Trophoblast cell (in vitro differentiated cells and primary cell): ENCODE measurements around the gene CTIF.

ENCODE experiments used
- DNase-seq, 2 donors: peaks; one replicate each; pipeline ENCODE4 v3.0.0-alpha.2; 2016
- H2AFZ ChIP-seq: 2 replicates; pipeline ENCODE4 v1.6.1; 2013; ENCODE audit warnings: low read length, moderate library complexity, mild to moderate bottlenecking; ENCODE audit not compliant: insufficient read depth, poor library complexity
- H2AK5ac ChIP-seq: 2 replicates; pipeline ENCODE4 v1.6.1; 2013; ENCODE audit warnings: mild to moderate bottlenecking, low read length
- H2BK120ac ChIP-seq: 2 replicates; pipeline ENCODE4 v1.6.1; 2013; ENCODE audit warnings: low read length, mild to moderate bottlenecking, moderate library complexity; ENCODE audit not compliant: insufficient read depth, poor library complexity
- H2BK12ac ChIP-seq: 2 replicates; pipeline ENCODE4 v1.6.1; 2013; ENCODE audit warnings: mild to moderate bottlenecking, low read length, moderate library complexity
- H2BK5ac ChIP-seq: 2 replicates; pipeline ENCODE4 v1.6.1; 2013; ENCODE audit warnings: low read length, low read depth, moderate library complexity, mild to moderate bottlenecking; ENCODE audit not compliant: poor library complexity
- H3K14ac ChIP-seq: 2 replicates; pipeline ENCODE4 v1.6.1; 2013; ENCODE audit warnings: mild to moderate bottlenecking, low read length
- H3K18ac ChIP-seq: 2 replicates; pipeline ENCODE4 v1.6.1; 2013; ENCODE audit warnings: mild to moderate bottlenecking, low read length
- H3K23ac ChIP-seq: 2 replicates; pipeline ENCODE4 v1.6.1; 2013; ENCODE audit warnings: low read length
- H3K27ac ChIP-seq: 2 replicates; pipeline ENCODE4 v1.5.1; 2013; ENCODE audit warnings: low read depth, mild to moderate bottlenecking, inconsistent platforms, low read length, moderate library complexity
- H3K27me3 ChIP-seq: 2 replicates; pipeline ENCODE4 v1.6.1; 2013; ENCODE audit warnings: inconsistent platforms, mild to moderate bottlenecking, low read length, moderate library complexity; ENCODE audit not compliant: insufficient read depth
- H3K36me3 ChIP-seq, 2 experiments: 1 replicate in 1 of 2; 2 replicates in 1 of 2; pipeline ENCODE4 v1.6.1; 2013; ENCODE audit warnings: low read length in 2 of 2, mild to moderate bottlenecking in 2 of 2, moderate library complexity in 1 of 2; ENCODE audit not compliant: insufficient read depth in 2 of 2, control insufficient read depth in 1 of 2
- H3K4ac ChIP-seq: 2 replicates; pipeline ENCODE4 v1.6.1; 2013; ENCODE audit warnings: low read depth, mild to moderate bottlenecking, low read length, moderate library complexity
- H3K4me1 ChIP-seq, 2 experiments: 1 replicate in 1 of 2; 2 replicates in 1 of 2; pipeline ENCODE4 v1.6.1; 2013; ENCODE audit warnings: low read length in 2 of 2, mild to moderate bottlenecking in 2 of 2, moderate library complexity in 1 of 2; ENCODE audit not compliant: insufficient read depth in 2 of 2, control insufficient read depth in 1 of 2
- H3K4me2 ChIP-seq: 2 replicates; pipeline ENCODE4 v1.6.1; 2013; ENCODE audit warnings: inconsistent platforms, mild to moderate bottlenecking, low read length, moderate library complexity
- H3K4me3 ChIP-seq: 2 replicates; pipeline ENCODE4 v1.5.1; 2013; ENCODE audit warnings: mild to moderate bottlenecking, low read depth, low read length, inconsistent platforms
- H3K79me1 ChIP-seq: one replicate; pipeline ENCODE4 v1.6.1; 2013; ENCODE audit warnings: low read length
- H3K79me2 ChIP-seq: 2 replicates; pipeline ENCODE4 v1.6.1; 2013; ENCODE audit warnings: low read length, mild to moderate bottlenecking; ENCODE audit not compliant: control insufficient read depth, insufficient read depth, poor library complexity
- H3K9ac ChIP-seq: 2 replicates; pipeline ENCODE4 v1.6.1; 2013; ENCODE audit warnings: mild to moderate bottlenecking, low read length
- H3K9me3 ChIP-seq: 2 replicates; pipeline ENCODE4 v1.6.1; 2013; ENCODE audit warnings: low read depth, mild to moderate bottlenecking, control low read depth, inconsistent platforms, low read length; ENCODE audit not compliant: insufficient read depth
- H4K12ac ChIP-seq: 2 replicates; pipeline ENCODE4 v1.6.1; 2013; ENCODE audit warnings: low read depth, mild to moderate bottlenecking, low read length, moderate library complexity
- H4K8ac ChIP-seq: 2 replicates; pipeline ENCODE4 v1.6.1; 2013; ENCODE audit warnings: low read depth, mild to moderate bottlenecking, low read length, moderate library complexity
- H4K91ac ChIP-seq: one replicate; pipeline ENCODE4 v1.6.1; 2013; ENCODE audit warnings: low read depth, mild to moderate bottlenecking, low read length, moderate library complexity
- WGBS: extraction: QIAGEN DNeasy Blood & Tissue Kit; methylation state at CpG from one replicate; pipeline ENCODE4 v1.1.7; 2013; ENCODE audit warnings: missing lambda C conversion rate; ENCODE audit not compliant: insufficient read length, insufficient coverage; ENCODE audit errors: extremely low coverage; 5-methylcytosine and 5-hydroxymethylcytosine counted together

Gene CTIF

GRCh38 chr18:48531908-48532307 lies 6.9 kb upstream of the CTIF start:
- H4K8ac ChIP-seq = no peak overlapping the region
- peak overlapping the region; percentile 10 for H2BK12ac ChIP-seq
- H3K9ac ChIP-seq = no peak overlapping the region
- peaks cover 2% of the 10 kb centered on the region for H3K79me1 ChIP-seq
- no peak overlapping the region for H3K14ac ChIP-seq
- no peak overlapping the region for H3K27ac ChIP-seq
- no peak overlapping the region for H2BK5ac ChIP-seq
- H3K9me3 ChIP-seq = no peaks in the 10 kb centered on the region
- no peaks in the 10 kb centered on the region for H3K36me3 ChIP-seq
- H3K79me2 ChIP-seq = no peaks in the 10 kb centered on the region
- no peak overlapping the region for H2AFZ ChIP-seq
- WGBS = no CpG with 5 or more reads among the region's 3 CpGs
- H3K4me2 ChIP-seq = no peak overlapping the region
- peak overlapping the region; percentile 7 for H2AK5ac ChIP-seq
- no peak overlapping the region for H2BK120ac ChIP-seq
- no peak overlapping the region for H3K4me3 ChIP-seq
- H3K4me1 ChIP-seq = peaks cover 2% of the 10 kb centered on the region in 2 experiments
- H4K12ac ChIP-seq = no peak overlapping the region
- no peak overlapping the region for H3K4ac ChIP-seq
- H3K18ac ChIP-seq = no peak overlapping the region
- H4K91ac ChIP-seq = no peak overlapping the region
- no peak for DNase-seq
- no peak overlapping the region for H3K23ac ChIP-seq
- no peaks in the 10 kb centered on the region for H3K27me3 ChIP-seq

- Histone ChIP-seq H3K4me3 (no peak overlapping the region), H3K4ac (no peak overlapping the region)
- no CpG with 5 or more reads among the region's 6 CpGs for WGBS
These were observed 5.3 kb upstream of the CTIF start for GRCh38 chr18:48533340-48534070.

GRCh38 chr18:48534364-48534763 lies 4.5 kb upstream of the CTIF start:
- Histone ChIP-seq H3K36me3 (no peaks in the 10 kb centered on the region), H2BK5ac (no peak overlapping the region), H3K27ac (no peak overlapping the region), H3K4me2 (no peak overlapping the region), H2AFZ (no peak overlapping the region), H2AK5ac (no peak overlapping the region), H4K91ac (no peak overlapping the region), H4K12ac (no peak overlapping the region), H3K4me3 (no peak overlapping the region), H2BK120ac (no peak overlapping the region), H3K18ac (no peak overlapping the region), H3K4me1 (peaks cover 2 to 4% of the 10 kb centered on the region in 2 experiments), H3K9me3 (no peaks in the 10 kb centered on the region), H2BK12ac (no peak overlapping the region), H3K23ac (no peak overlapping the region), H3K4ac (no peak overlapping the region), H3K14ac (no peak overlapping the region), H4K8ac (no peak overlapping the region), H3K79me2 (peaks cover 4% of the 10 kb centered on the region), H3K27me3 (no peaks in the 10 kb centered on the region), H3K79me1 (peaks cover 8% of the 10 kb centered on the region), H3K9ac (no peak overlapping the region)
- WGBS = no CpG with 5 or more reads among the region's 3 CpGs
- no peak for DNase-seq

More at GRCh38 chr18:48533340-48534070, 5.3 kb upstream of the CTIF start:
- H2AFZ ChIP-seq = no peak overlapping the region
- H2BK120ac ChIP-seq = no peak overlapping the region
- no peak overlapping the region for H3K14ac ChIP-seq
- peaks cover 3% of the 10 kb centered on the region for H3K79me1 ChIP-seq
- no peaks in the 10 kb centered on the region for H3K36me3 ChIP-seq
- no peak for DNase-seq
- no peaks in the 10 kb centered on the region for H3K79me2 ChIP-seq
- no peak overlapping the region for H2AK5ac ChIP-seq
- H3K18ac ChIP-seq = no peak overlapping the region
- no peaks in the 10 kb centered on the region for H3K27me3 ChIP-seq
- no peak overlapping the region for H4K91ac ChIP-seq
- no peak overlapping the region for H4K12ac ChIP-seq
- H3K4me1 ChIP-seq = peaks cover 2 to 3% of the 10 kb centered on the region in 2 experiments
- no peak overlapping the region for H2BK5ac ChIP-seq
- no peak overlapping the region for H3K27ac ChIP-seq
- H3K9ac ChIP-seq = no peak overlapping the region
- no peak overlapping the region for H4K8ac ChIP-seq
- no peak overlapping the region for H3K23ac ChIP-seq
- no peak overlapping the region for H3K4me2 ChIP-seq
- H2BK12ac ChIP-seq = no peak overlapping the region
- no peaks in the 10 kb centered on the region for H3K9me3 ChIP-seq

- Histone ChIP-seq H3K79me2 (peaks cover 16% of the 10 kb centered on the region), H3K27ac (no peak overlapping the region), H2AK5ac (no peak overlapping the region), H2AFZ (no peak overlapping the region), H3K4me1 (peaks cover 0 to 6% of the 10 kb centered on the region in 2 experiments), H2BK5ac (no peak overlapping the region), H3K27me3 (no peaks in the 10 kb centered on the region), H3K14ac (no peak overlapping the region), H2BK120ac (no peak overlapping the region), H4K12ac (no peak overlapping the region), H3K79me1 (peaks cover 17% of the 10 kb centered on the region), H3K4me3 (no peak overlapping the region), H3K9me3 (no peaks in the 10 kb centered on the region), H3K4me2 (no peak overlapping the region), H2BK12ac (no peak overlapping the region), H4K8ac (no peak overlapping the region), H3K23ac (no peak overlapping the region), H3K4ac (no peak overlapping the region), H4K91ac (no peak overlapping the region), H3K18ac (no peak overlapping the region), H3K9ac (no peak overlapping the region), H3K36me3 (no peaks in the 10 kb centered on the region)
- no peak for DNase-seq
- no CpG with 5 or more reads among the region's 2 CpGs for WGBS
These were observed 2.9 kb upstream of the CTIF start for GRCh38 chr18:48535956-48536355.
